ENCODE measurements around the gene KCNMB3.

GRCh38 chr3:179258820-179259219, 7.9 kb upstream of the KCNMB3 start:
- TF ChIP-seq CTCF (IDR thresholded peaks at IDR 0.05; ENCODE audit: insufficient read depth, low read length, poor library complexity, severe bottlenecking) (no peak), EZH2phosphoT487 (conservative IDR thresholded peaks at IDR 0.05; ENCODE audit: low read length) (no peak)
